HG03060 (cell line): ENCODE results near the gene OOSP3.

Experiments used
- ATAC-seq: cut with Tn5 transposase; IDR thresholded peaks from one replicate; pipeline ENCODE4 v1.9.1; 2021; ENCODE audit warnings: low read depth, moderate number of reproducible peaks; ENCODE audit not compliant: unreplicated experiment

Gene OOSP3

DNA sequence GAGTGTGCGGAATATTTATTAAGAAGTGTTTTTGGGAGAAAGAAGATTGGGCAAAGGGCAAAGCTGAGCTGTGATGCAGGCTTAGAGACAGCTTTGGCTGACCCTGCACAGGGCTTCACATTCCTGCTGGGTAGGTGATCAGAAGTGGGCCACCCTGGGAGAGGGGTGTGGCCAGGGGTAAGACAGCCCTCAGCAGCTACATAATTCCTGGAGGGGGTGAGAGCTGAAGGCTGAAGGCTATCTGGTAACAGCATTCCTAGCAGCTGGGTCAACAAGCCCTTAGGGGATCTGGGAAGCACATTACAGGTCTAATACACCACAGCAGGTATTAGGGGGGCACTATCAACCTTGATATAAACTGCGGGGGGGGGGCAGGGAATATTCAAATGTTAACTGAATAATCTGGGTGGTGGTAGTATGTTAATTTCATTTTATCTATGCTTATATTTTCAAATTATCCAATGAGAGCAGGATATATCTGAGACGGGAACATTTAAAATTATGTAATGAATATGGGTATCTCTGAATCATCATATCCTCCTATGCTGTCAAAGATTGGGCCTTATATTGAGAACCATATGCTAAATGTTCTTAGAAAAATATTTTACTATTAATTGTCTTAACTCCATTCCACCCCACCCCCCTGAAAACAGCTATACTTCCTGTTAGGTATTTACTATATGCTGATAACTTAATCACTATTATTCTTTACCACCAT is 65.6 kb downstream of the OOSP3 start:
- no peak for ATAC-seq

- ATAC-seq: no peak
These were observed 66.1 kb downstream of the OOSP3 start for GRCh38 chr11:59944720-59945119.
